GM21381 (cell line): ENCODE measurements around the gene NBPF20.
"Not testable (repeated sequence)": the region's sequence is repeated elsewhere in the genome, so short reads cannot be mapped to it uniquely, and the experiment has no call there.

Experiments used
- ATAC-seq: cut with Tn5 transposase; IDR thresholded peaks from one replicate; pipeline ENCODE4 v1.9.1; 2021; ENCODE audit warnings: mild to moderate bottlenecking, moderate library complexity; ENCODE audit not compliant: unreplicated experiment

The NBPF20 gene

GRCh38 chr1:145431363-145432256 lies 6.2 kb upstream of the NBPF20 start:
- not testable (repeated sequence) for ATAC-seq

GRCh38 chr1:145430830-145431229 lies 5.4 kb upstream of the NBPF20 start:
- not testable (repeated sequence) for ATAC-seq

GRCh38 chr1:145429329-145429728 lies 3.9 kb upstream of the NBPF20 start:
- not testable (repeated sequence) for ATAC-seq

- peak; percentile 68 for ATAC-seq
Measured at GRCh38 chr1:145424612-145425435, 579 bp downstream of the NBPF20 start.

GRCh38 chr1:145415149-145415548 lies 10.3 kb downstream of the NBPF20 start:
- ATAC-seq = not testable (repeated sequence)

- ATAC-seq = not testable (repeated sequence)
Measured at GRCh38 chr1:145407266-145407665, 18.1 kb downstream of the NBPF20 start.

- not testable (repeated sequence) for ATAC-seq
Measured at GRCh38 chr1:145404949-145405348, 20.5 kb downstream of the NBPF20 start.

- not testable (repeated sequence) for ATAC-seq
Measured at GRCh38 chr1:145400701-145401100, 24.7 kb downstream of the NBPF20 start.
